ENCODE measurements around the gene NOTO.

The NOTO gene

DNA sequence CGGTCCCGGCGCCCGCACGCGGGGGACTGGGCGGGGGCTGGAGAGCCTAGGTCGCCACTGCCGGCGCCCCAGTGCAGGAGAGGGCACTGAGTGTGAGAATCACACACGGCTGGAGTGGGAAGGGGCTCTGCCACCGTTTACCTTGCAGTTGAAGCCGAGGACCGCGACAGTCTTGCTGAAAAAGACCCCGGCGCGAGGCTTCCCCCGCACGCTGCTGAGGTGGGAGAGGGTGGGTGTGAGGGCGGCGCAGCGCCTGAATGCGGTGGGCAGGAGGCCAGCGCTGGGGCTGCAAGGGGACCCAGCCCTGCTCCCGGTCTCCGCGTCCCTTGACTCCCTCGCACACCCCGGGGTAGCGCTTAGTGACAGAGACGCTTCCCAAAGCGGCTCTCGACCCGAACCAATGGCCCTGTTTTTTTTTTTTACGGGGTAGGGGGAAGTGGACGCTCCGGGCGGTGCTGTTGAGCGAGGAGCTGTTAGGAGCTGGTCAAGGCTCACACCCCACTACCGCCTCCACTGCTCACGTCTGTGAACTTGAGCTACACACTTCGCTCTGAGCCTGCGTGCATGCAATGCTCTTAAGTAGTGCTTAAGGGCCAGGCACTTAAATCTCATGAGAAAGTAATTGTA, 794 bp downstream of the NOTO start:
- peak; percentile 44 for DNase-seq

DNA sequence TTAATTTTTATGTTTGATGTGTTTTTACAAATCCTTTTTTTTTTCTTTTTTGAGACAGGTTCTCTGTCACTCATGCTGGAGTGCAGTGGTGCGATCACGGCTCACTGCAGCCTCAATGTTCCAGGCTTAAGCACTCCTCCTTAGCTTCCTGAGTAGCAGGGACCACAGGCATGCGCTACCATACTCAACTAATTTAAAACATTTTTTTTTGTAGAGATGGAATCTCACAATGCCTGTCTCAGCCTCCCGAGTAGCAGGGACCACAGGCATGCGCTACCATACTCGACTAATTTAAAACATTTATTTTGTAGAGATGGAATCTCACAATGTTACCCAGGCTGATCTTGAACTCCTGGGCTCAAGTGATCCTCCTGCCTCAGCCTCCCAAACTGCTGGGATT, 3.2 kb downstream of the NOTO start:
- DNase-seq = no peak

DNA sequence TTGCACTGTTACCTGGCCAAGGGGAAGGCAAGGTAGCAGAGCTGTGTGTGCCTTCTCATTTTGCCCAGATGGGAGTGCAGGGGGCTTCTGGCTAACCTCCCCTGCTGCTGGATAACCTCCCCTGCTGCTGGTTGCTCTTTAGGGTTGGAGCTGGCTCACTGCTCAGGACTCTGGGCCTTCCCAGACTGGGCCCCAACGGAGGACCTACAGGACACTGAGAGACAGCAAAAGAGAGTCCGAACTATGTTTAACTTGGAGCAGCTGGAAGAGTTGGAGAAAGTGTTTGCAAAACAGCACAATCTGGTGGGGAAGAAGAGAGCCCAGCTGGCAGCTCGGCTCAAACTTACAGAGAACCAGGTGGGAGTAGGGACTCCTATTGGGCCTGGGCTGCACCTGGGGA, 5.9 kb downstream of the NOTO start:
- DNase-seq = no peak

- DNase-seq = no peak
Measured at GRCh38 chr2:73210019-73210418, 7.6 kb downstream of the NOTO start.

GRCh38 chr2:73210696-73211095, 8.3 kb downstream of the NOTO start:
- DNase-seq = no peak

GRCh38 chr2:73212098-73212447, 9.7 kb downstream of the NOTO start:
- DNase-seq = no peak

DNA sequence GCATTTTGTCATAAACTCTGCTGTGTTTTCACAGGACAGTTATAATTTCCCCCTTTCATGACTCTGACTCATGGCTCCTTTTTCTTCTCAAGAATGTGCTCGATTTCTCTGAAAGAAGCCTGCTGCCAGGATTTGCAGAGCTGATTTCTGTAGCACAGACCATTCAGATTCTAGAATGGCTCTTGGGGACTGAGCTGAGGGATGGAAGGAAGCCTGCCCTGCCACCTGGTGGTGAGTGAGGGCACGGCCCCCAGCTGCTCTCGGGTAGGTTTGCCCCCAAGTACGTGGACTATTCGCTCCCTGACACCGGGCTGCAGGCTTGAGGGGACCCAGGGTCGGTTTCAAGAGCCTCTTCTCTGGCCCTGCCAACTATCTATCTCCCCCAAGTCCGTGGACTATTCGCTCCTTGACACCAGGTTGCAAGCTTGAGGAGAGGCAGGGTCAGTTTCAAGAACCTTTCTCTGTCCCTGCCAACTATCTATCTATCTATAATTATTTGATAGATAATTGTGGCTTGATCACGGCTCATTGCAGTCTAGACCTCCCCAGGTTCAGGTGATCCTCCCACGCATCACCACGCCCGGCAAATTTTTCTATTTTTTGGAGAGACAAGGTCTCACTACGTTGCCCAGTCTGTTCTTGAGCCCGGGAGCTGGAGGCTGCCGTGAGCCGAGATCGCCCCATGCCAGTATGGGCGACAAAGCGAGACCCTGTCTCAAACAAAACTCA, 10.2 kb downstream of the NOTO start:
- peak; percentile 70 for DNase-seq

DNA sequence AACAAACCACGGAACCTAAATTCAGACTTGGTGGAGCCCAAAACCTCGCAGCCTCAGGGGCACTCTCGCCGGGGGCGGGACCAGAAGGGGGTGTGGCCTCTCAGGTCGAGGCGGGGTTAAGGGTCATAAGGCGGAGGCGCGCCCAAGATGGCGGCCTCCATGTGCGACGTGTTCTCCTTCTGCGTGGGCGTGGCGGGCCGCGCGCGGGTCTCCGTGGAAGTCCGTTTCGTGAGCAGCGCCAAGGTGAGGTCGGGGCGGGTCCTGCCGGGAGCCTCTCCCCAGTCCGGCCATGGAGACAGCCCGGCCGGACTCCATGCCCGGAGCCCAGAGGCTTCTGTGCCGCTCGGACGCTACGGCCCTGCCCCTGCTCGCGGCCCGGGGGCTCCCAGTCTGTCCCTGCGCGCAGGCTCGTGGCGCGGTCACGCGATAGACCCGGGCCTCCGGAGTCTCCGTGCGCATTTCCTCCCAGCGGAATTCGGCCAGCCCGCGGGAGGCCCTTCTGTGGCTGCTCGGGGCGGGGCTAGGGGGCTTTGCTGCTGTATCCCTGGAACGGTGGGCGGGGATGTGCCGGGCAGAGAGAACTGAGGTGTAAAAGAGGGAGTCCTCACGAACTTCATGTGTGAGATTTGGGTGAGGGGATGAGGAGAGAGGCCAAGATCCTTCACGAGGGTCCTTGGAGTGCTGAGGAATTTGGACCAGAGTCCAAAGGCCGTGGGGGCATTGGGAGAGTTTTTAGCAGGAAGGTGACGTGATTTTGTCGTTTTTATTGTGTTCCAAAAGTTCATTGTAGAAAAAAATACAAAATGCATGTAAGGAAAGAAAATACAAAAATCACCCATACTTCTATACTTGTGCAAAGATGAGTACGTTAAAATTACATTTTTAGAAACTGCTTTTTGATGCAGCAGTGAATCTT, 12.0 kb downstream of the NOTO start, which contains the start of gene SMYD5:
Gene SMYD5 (plus strand): TSS at position 126 of the 916 bp plus-strand sequence. CDS start 22 bp downstream, at position 148.
- DNase-seq = peak; percentile 82

DNA sequence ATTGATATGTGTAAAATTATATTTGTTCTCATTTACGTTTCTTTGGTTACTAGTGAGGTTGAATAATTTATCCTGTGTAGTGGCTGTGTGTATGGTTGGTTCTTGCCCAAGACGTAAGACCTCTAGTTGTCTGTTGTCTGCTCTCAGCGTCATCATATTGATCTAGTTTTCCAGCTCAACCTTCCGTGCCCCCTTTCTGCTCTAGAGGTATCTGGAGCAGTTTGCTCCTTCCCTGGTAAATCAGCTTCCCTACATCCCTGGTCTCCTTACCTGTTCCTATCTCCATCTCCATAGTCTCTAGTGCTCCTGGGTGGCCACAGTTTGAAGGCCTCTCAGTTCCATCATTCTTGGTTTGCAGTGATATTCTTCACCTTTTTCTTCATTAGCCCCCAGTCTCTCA, 12.9 kb downstream of the NOTO start:
- DNase-seq = peak; percentile 40

DNA sequence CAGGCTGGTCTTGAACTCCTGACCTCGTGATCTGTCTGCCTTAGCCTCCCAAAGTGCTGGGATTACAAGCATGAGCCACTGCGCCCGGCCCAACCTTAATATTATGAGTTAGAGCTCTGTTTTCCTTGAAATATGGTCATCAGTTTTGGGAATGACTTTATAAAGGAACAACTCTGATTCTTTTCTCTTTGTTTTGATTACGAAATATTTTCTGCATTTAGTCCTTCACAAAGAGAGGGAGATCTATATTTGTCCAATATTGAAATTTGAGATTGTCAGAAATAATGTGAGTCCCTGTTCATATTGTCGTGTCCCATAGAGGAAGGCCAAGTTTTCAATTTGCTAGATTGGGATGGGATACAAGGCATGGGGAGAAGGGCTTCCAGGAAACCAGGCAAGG, 14.8 kb downstream of the NOTO start:
- no peak for DNase-seq

DNA sequence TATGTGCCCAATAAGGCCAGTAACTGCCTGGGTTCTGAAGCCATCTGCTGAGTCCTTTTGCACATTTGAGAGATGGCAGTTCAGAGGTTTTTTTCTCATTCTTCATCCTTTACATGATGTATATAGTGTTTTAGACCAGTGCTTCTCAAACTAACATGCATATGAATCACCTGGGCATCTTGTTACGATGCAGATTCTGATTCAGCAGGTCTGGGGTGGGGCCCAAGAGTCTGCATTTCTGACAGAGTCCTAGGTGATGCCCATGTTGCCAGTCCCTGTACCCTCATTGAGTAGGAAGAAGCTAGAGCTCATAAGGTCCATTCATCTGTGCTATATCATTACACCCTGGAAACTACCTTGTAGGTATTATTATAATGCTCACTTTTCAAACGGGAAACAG, 15.5 kb downstream of the NOTO start:
- DNase-seq = no peak

DNA sequence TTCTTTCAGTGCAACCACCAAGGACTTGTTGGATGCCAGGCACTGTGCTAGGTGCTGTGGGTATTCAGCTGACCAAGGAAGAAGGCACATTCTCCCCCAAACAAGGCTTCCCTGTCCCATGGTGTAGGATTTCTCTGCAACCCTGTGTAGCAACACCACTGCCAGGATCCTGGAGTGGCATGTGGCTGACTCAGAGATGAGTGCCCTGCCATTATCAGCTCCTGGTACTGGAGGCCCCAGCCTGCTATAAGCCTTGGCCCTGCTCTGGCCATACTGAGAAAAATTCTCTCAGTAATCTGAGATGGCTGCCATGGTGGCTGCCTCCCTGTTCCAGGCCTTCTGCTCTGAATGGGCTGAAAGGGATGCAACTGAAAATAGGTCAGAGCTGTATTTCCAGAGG, 15.9 kb downstream of the NOTO start:
- DNase-seq = no peak

- DNase-seq = no peak
Measured at GRCh38 chr2:73223821-73224220, 21.4 kb downstream of the NOTO start.

DNA sequence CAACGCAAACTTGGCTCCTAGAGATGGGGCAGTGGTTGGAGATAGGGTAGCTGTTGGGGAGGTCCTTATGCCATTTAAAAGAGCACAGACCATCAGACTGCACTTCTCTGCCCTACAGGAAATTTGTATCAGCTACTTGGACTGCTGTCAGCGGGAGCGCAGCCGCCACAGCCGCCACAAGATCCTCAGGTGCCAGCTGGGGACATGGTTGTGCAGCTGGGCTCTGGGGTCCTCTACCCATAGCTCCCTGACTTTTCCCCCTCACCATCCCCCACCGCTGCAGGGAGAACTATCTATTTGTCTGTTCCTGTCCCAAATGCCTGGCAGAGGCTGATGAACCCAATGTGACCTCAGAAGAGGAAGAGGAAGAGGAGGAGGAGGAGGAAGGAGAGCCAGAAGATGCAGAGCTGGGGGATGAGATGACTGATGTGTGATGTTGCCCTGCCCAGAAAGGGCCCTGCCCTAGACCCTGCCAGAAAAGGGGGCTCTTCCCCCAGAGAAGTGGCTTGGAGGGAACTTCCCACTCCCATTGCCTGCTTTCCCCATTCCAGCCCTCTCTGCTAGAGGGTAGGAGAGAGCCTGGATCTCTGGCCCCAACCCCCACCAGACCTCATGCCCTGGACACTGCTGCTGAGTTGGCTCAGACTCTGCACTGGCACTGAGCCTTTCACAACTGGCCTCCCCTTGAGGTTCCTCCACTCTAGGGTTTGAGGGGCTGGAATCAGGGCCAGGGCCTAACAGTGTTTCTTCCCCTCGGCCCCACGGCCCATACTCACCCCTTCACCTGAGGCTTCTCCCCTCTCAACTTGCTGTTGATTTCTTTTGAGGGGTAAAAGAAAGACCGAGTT, 23.4 kb downstream of the NOTO start:
- DNase-seq = no peak

DNA sequence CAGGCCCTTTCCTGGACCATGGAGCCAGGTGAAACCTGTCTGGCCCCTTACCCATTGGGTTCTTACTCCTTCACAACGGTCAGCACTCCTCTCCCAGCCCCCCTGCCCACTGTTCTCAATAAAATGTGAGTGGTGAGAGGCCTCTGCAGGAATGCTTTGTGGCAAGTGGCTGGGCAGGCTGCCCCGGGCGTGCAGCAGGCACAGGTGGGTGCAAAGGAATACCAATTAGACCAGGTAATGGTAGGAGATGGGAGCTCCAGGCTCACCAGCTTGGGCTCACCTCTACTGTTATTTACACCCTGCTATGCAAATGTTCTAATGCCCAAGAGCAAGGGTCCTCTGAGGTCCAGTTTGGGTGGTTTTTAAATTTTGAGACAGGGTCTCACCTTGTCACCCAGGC, 24.7 kb downstream of the NOTO start:
- DNase-seq = no peak

GRCh38 chr2:73228631-73229030, 26.3 kb downstream of the NOTO start:
- DNase-seq = no peak

GRCh38 chr2:73232403-73233153, 30.2 kb downstream of the NOTO start:
- peak; percentile 34 for DNase-seq

DNA sequence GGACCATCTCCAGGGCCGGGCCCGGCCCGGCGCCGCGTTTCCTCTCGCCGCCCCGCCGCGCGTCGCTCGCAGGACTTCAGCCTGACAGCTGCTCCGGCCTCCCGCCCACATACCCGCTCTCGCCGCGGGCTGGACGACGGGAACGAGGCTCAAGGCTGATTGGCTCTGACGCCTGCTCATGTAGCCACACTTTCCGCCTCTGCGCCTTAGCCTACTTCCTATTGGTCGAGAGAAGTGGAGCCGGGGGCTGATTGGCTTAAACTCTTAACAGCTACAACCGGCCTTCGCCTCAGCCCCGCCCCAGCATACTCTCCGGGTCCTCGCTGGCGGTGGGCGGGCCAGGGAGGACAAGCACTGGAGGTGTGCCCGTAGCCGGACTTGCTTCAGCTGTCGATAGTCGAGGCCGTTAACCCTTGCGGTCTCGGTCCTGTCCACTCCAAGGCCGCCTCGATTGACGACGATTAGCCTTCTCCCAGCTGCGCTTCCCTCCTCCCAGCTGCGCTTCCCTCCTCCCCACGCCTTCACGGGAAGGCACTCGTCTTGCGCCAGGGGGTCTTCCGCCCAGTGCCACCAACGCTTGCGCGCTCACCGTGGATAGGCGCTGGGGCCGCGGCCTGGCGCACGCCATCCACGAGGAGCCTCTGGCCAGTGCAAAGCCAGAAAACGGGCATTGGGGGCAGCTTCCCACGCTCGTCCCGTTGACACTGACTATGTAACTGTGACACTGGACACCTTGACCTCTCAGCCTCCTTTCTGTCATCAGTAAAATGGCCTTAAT, 31.0 kb downstream of the NOTO start, which contains the start of gene PRADC1:
Gene PRADC1 (minus strand): TSS at position 86 of the 778 bp plus-strand sequence. CDS start 79 bp downstream, at position 7.
- DNase-seq = peak; percentile 99

DNA sequence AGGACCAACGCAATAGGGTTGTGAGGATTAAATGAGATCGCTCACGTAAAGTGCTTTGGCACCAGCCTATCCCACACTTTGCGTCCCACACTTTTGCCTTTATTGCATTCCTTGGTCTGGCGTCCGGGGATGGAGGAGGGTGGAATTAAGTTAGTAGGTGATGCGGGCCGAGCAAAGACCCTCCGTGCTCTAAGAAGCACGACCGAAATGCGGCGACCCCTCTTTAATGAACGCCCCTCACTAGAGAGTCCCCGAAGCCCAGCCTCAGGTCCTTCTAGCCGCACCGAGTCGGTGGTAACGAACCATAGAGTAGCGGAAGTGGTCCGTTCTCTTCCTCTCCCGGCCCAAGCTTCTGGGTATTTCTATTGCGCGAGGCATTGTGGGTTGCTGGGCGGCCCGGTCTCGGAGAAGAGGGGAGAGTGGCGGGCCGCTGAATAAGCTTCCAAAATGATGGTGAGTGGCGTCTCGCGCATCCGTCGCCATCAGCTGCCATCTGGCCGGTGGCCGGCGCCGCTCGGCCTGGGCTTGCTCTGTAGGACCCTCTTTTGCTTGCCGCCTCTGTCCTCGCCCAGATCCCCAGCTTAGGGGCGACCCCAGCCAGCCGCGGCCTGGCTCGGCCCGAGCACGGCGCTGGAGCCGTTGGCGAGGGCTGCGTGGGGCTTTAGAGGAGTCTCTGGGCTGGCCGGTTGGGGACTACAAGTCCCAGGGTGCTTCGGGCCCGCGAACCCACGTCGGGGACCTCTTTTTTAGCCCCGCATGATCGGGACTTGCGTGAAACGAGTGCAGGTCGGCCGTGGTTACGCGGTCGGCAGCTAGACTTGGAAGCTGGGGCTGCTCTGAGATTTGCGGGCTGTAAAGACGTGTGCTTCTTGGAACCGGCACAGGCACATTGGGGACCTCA, 31.8 kb downstream of the NOTO start, which contains the start of gene CCT7:
Gene CCT7 (plus strand): TSS at position 377 of the 901 bp plus-strand sequence. CDS start 71 bp downstream, at position 448.
- DNase-seq = peak; percentile 93

Measured in NCI-H146 (cell line).